WTC11 (cell line): ENCODE results near the gene ELAVL1. TPM values are rescaled to one million over a fixed set of nuclear protein-coding genes. Genes with fewer than 3 reads are reported as not detected.

Source experiments
- ATAC-seq: fragments of 200-7000 bp; cut with Tn5 transposase; 2 replicates; pipeline ENCODE4 v1.10.0; 2021; ENCODE audit warnings: mild to moderate bottlenecking, moderate library complexity
- CTCF ChIA-PET: fragments of 300-600 bp; sonication (Branson Sonifier 250); formaldehyde crosslinking; loops from one replicate; lab custom pipeline; 2021; ENCODE audit warnings: antibody characterized with exemption; lab: Charles Lee
- POLR2A ChIA-PET: fragments of 350-600 bp; sonication (Branson Sonifier 250); formaldehyde crosslinking; loops from one replicate; lab custom pipeline; 2021; ENCODE audit warnings: antibody characterized with exemption; lab: Charles Lee
- DNase-seq: peaks from one replicate; pipeline ENCODE4 v3.0.0; 2021; ENCODE audit warnings: low spot score
- H3K27ac Mint-ChIP-seq: 2 replicates; pipeline ENCODE4 v1.8.0; 2021; ENCODE audit warnings: mixed read lengths
- H3K27me3 Mint-ChIP-seq: 2 replicates; pipeline ENCODE4 v1.8.0; 2021; ENCODE audit warnings: low read depth, mild to moderate bottlenecking, moderate library complexity, mixed read lengths
- H3K36me3 Mint-ChIP-seq: 2 replicates; pipeline ENCODE4 v1.8.0; 2021; ENCODE audit warnings: mixed read lengths
- H3K4me1 Mint-ChIP-seq: 2 replicates; pipeline ENCODE4 v1.8.0; 2022; ENCODE audit warnings: mixed read lengths
- H3K4me3 Mint-ChIP-seq: 2 replicates; pipeline ENCODE4 v1.8.0; 2021; ENCODE audit warnings: mild to moderate bottlenecking, moderate library complexity, mixed read lengths
- H3K9me3 Mint-ChIP-seq: 2 replicates; pipeline ENCODE4 v1.8.0; 2021; ENCODE audit warnings: mixed read lengths
- ELF4 ChIP-seq: sonication (generic); formaldehyde crosslinking; IDR thresholded peaks from 2 replicates; pipeline ENCODE4 v1.8.1; 2022; ENCODE audit warnings: low read depth, mild to moderate bottlenecking, moderate library complexity, missing genetic modification reagents
- ESRRA ChIP-seq: sonication (generic); formaldehyde crosslinking; IDR thresholded peaks from 2 replicates; pipeline ENCODE4 v1.8.1; 2022; ENCODE audit warnings: mild to moderate bottlenecking, missing genetic modification reagents, borderline replicate concordance
- ETV6 ChIP-seq: sonication (generic); formaldehyde crosslinking; IDR thresholded peaks from 2 replicates; pipeline ENCODE4 v1.8.1; 2022; ENCODE audit warnings: mild to moderate bottlenecking, missing genetic modification reagents
- NFATC4 ChIP-seq: fragments of 250-450 bp; sonication (Bioruptor Pico); IDR thresholded peaks from 2 replicates; pipeline ENCODE4 v1.9.0; 2021; ENCODE audit warnings: mild to moderate bottlenecking
- NR3C1 ChIP-seq: sonication (generic); formaldehyde crosslinking; conservative IDR thresholded peaks from 2 replicates; pipeline ENCODE4 v1.8.1; 2023; ENCODE audit warnings: low read depth, mild to moderate bottlenecking, missing genetic modification reagents
- total RNA-seq: library from RNA; stranded (reverse); gene quantifications from 3 replicates; pipeline ENCODE4 v1.2.3, GENCODE V29; 2021
- TF ChIP-seq, protein P1 (sequence below): sonication (generic); formaldehyde crosslinking; IDR thresholded peaks from 2 replicates; pipeline ENCODE4 v1.8.1; 2023; ENCODE audit warnings: mild to moderate bottlenecking, missing genetic modification reagents, borderline replicate concordance
- TF ChIP-seq, protein P2 (sequence below): sonication (generic); formaldehyde crosslinking; conservative IDR thresholded peaks from 2 replicates; pipeline ENCODE4 v1.8.1; 2022; ENCODE audit warnings: mild to moderate bottlenecking, missing genetic modification reagents
- TF ChIP-seq, protein P3 (sequence below): sonication (generic); formaldehyde crosslinking; IDR thresholded peaks from 2 replicates; pipeline ENCODE4 v1.8.0; 2022; ENCODE audit warnings: missing genetic modification reagents
- TF ChIP-seq, protein P4 (sequence below): fragments of 250-450 bp; sonication (Bioruptor Pico); IDR thresholded peaks from 2 replicates; pipeline ENCODE4 v1.9.0; 2021; ENCODE audit warnings: mild to moderate bottlenecking

ELAVL1 gene
- total RNA-seq, 1 experiment from 2014 or later: 160 TPM

DNA sequence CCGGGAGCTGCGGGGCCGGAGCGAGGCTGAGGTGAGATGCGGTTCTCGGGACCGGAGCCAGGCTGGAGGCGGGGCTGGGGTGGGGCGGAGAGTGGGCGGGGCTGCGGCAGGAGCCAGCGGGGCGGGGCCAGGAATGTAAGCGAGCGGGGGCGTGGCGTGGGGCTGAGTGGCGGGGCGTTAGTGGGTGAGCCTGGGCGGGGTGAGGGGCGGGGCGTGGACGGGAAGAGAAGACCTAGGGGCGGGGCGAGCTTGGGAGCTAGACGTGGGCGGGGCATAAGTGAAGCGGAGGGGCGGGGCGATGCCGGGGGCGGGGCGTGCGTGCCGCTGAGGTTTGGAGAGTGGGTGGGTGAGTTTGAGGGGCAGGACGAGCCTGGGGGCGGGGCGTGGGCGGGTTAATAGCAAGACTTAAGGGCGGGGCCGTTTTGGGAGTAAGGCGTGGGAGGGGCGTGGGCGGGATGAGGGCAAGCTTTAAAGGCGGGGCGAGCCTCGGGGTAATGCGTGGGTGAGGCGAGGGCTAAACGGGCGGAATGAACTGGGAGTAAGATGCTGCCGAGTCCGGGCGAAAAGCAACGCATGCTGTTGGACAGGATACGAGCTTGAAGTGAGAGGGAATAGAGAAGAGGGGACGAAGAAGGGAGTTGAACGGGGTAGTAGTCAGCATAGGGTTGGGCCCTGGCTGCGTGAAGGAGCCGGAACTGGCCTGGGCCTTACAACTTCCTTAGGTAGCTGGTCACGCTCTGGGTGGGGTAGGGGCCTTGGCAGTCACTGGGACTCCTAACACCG, 84.7 kb downstream of the ELAVL1 start:
- H3K4me1 Mint-ChIP-seq: peaks cover 5% of the 10 kb centered on the region
- POLR2A ChIA-PET: interaction anchor here (0.9 to 2.0 kb wide), 5 partner anchors 23 to 289 kb away, joined by 3 to 6 read pairs (median 4); partner anchors contain the start of genes CERS4 and TIMM44
- no peaks in the 10 kb centered on the region for H3K9me3 Mint-ChIP-seq

More for the DNA sequence above, 84.7 kb downstream of the ELAVL1 start:
- Mint-ChIP-seq H3K27ac (0 out of 2 replicates have a peak overlapping the region, but pooled peaks have one; percentile 71), H3K4me3 (peak overlapping the region; percentile 75), H3K27me3 (peaks cover 41% of the 10 kb centered on the region), H3K36me3 (no peaks in the 10 kb centered on the region)
- peak; percentile 99 for DNase-seq
- TF ChIP-seq ELF4 (CRISPR knock-in tag) (no peak), NR3C1 (CRISPR knock-in tag) (0 out of 2 replicates have a peak, but pooled peaks have one; percentile 1), ETV6 (CRISPR knock-in tag) (no peak), ESRRA (CRISPR knock-in tag) (no peak), NFATC4 (CRISPR knock-in tag) (no peak)
- TF ChIP-seq, protein P1, sequence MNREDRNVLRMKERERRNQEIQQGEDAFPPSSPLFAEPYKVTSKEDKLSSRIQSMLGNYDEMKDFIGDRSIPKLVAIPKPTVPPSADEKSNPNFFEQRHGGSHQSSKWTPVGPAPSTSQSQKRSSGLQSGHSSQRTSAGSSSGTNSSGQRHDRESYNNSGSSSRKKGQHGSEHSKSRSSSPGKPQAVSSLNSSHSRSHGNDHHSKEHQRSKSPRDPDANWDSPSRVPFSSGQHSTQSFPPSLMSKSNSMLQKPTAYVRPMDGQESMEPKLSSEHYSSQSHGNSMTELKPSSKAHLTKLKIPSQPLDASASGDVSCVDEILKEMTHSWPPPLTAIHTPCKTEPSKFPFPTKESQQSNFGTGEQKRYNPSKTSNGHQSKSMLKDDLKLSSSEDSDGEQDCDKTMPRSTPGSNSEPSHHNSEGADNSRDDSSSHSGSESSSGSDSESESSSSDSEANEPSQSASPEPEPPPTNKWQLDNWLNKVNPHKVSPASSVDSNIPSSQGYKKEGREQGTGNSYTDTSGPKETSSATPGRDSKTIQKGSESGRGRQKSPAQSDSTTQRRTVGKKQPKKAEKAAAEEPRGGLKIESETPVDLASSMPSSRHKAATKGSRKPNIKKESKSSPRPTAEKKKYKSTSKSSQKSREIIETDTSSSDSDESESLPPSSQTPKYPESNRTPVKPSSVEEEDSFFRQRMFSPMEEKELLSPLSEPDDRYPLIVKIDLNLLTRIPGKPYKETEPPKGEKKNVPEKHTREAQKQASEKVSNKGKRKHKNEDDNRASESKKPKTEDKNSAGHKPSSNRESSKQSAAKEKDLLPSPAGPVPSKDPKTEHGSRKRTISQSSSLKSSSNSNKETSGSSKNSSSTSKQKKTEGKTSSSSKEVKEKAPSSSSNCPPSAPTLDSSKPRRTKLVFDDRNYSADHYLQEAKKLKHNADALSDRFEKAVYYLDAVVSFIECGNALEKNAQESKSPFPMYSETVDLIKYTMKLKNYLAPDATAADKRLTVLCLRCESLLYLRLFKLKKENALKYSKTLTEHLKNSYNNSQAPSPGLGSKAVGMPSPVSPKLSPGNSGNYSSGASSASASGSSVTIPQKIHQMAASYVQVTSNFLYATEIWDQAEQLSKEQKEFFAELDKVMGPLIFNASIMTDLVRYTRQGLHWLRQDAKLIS: no peak
- TF ChIP-seq, protein P2, sequence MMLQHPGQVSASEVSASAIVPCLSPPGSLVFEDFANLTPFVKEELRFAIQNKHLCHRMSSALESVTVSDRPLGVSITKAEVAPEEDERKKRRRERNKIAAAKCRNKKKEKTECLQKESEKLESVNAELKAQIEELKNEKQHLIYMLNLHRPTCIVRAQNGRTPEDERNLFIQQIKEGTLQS (CRISPR knock-in tag): no peak
- TF ChIP-seq, protein P3, sequence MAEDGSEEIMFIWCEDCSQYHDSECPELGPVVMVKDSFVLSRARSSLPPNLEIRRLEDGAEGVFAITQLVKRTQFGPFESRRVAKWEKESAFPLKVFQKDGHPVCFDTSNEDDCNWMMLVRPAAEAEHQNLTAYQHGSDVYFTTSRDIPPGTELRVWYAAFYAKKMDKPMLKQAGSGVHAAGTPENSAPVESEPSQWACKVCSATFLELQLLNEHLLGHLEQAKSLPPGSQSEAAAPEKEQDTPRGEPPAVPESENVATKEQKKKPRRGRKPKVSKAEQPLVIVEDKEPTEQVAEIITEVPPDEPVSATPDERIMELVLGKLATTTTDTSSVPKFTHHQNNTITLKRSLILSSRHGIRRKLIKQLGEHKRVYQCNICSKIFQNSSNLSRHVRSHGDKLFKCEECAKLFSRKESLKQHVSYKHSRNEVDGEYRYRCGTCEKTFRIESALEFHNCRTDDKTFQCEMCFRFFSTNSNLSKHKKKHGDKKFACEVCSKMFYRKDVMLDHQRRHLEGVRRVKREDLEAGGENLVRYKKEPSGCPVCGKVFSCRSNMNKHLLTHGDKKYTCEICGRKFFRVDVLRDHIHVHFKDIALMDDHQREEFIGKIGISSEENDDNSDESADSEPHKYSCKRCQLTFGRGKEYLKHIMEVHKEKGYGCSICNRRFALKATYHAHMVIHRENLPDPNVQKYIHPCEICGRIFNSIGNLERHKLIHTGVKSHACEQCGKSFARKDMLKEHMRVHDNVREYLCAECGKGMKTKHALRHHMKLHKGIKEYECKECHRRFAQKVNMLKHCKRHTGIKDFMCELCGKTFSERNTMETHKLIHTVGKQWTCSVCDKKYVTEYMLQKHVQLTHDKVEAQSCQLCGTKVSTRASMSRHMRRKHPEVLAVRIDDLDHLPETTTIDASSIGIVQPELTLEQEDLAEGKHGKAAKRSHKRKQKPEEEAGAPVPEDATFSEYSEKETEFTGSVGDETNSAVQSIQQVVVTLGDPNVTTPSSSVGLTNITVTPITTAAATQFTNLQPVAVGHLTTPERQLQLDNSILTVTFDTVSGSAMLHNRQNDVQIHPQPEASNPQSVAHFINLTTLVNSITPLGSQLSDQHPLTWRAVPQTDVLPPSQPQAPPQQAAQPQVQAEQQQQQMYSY (CRISPR knock-in tag): peak; percentile 82
- TF ChIP-seq, protein P4, sequence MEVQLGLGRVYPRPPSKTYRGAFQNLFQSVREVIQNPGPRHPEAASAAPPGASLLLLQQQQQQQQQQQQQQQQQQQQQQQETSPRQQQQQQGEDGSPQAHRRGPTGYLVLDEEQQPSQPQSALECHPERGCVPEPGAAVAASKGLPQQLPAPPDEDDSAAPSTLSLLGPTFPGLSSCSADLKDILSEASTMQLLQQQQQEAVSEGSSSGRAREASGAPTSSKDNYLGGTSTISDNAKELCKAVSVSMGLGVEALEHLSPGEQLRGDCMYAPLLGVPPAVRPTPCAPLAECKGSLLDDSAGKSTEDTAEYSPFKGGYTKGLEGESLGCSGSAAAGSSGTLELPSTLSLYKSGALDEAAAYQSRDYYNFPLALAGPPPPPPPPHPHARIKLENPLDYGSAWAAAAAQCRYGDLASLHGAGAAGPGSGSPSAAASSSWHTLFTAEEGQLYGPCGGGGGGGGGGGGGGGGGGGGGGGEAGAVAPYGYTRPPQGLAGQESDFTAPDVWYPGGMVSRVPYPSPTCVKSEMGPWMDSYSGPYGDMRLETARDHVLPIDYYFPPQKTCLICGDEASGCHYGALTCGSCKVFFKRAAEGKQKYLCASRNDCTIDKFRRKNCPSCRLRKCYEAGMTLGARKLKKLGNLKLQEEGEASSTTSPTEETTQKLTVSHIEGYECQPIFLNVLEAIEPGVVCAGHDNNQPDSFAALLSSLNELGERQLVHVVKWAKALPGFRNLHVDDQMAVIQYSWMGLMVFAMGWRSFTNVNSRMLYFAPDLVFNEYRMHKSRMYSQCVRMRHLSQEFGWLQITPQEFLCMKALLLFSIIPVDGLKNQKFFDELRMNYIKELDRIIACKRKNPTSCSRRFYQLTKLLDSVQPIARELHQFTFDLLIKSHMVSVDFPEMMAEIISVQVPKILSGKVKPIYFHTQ (CRISPR knock-in tag): no peak
- ATAC-seq: peak; percentile 25
- CTCF ChIA-PET: interaction anchor here (0.6 to 7.2 kb wide), 26 partner anchors 9 to 470 kb away, joined by 3 to 92 read pairs (median 8); partner anchors contain the start of genes LRRC8E, MAP2K7, RAB11B and TIMM44
